OCI-M1 (cell line): ENCODE data around the gene TAS2R46.
"Not testable (repeated sequence)": the region's sequence is repeated elsewhere in the genome, so short reads cannot be mapped to it uniquely, and the experiment has no call there.

Experiments
- DNase-seq: peaks from one replicate; lab custom pipeline; 2025; lab: John Stamatoyannopoulos, UW

Gene TAS2R46

GRCh38 chr12:11062194-11062593, at the start of gene TAS2R46:
Gene TAS2R46, minus strand, starts transcription at chr12:11062294. Its CDS starts 0 bp downstream, at chr12:11062294.
- not testable (repeated sequence) for DNase-seq

GRCh38 chr12:11111213-11111612, 49.1 kb upstream of the TAS2R46 start:
- DNase-seq = not testable (repeated sequence)

GRCh38 chr12:11108862-11109261, 46.8 kb upstream of the TAS2R46 start:
- no peak for DNase-seq

GRCh38 chr12:11107719-11108118, 45.6 kb upstream of the TAS2R46 start:
- DNase-seq = no peak

GRCh38 chr12:11106288-11106687, 44.2 kb upstream of the TAS2R46 start:
- DNase-seq = no peak

- DNase-seq = no peak
Observed at GRCh38 chr12:11105546-11105945, 43.5 kb upstream of the TAS2R46 start.

GRCh38 chr12:11094910-11095309, 32.8 kb upstream of the TAS2R46 start:
- DNase-seq = not testable (repeated sequence)

GRCh38 chr12:11092128-11092527, 30.0 kb upstream of the TAS2R46 start, which contains the start of gene TAS2R43:
Gene TAS2R43, minus strand, starts transcription at chr12:11092313. Its CDS starts 84 bp downstream, at chr12:11092229.
- no peak for DNase-seq

GRCh38 chr12:11089246-11089645, 27.2 kb upstream of the TAS2R46 start:
- no peak for DNase-seq

- DNase-seq = no peak
Observed at GRCh38 chr12:11085419-11085818, 23.3 kb upstream of the TAS2R46 start.

GRCh38 chr12:11081987-11082386, 19.9 kb upstream of the TAS2R46 start:
- DNase-seq = no peak

GRCh38 chr12:11078246-11078645, 16.2 kb upstream of the TAS2R46 start:
- DNase-seq = no peak

GRCh38 chr12:11075642-11076041, 13.5 kb upstream of the TAS2R46 start:
- DNase-seq = no peak

GRCh38 chr12:11071414-11071813, 9.3 kb upstream of the TAS2R46 start:
- no peak for DNase-seq

- DNase-seq = no peak
Observed at GRCh38 chr12:11070999-11071398, 8.9 kb upstream of the TAS2R46 start.

- no peak for DNase-seq
Observed at GRCh38 chr12:11069854-11070365, 7.8 kb upstream of the TAS2R46 start.

GRCh38 chr12:11067514-11067913, 5.4 kb upstream of the TAS2R46 start:
- no peak for DNase-seq

- no peak for DNase-seq
Observed at GRCh38 chr12:11059784-11060183, 2.3 kb downstream of the TAS2R46 start.

GRCh38 chr12:11059041-11059440, 3.1 kb downstream of the TAS2R46 start:
- no peak for DNase-seq

- DNase-seq = no peak
Observed at GRCh38 chr12:11055306-11055705, 6.8 kb downstream of the TAS2R46 start.

- DNase-seq = not testable (repeated sequence)
Observed at GRCh38 chr12:11049806-11050531, 12.1 kb downstream of the TAS2R46 start.

GRCh38 chr12:11041366-11041765, 20.7 kb downstream of the TAS2R46 start:
- DNase-seq = not testable (repeated sequence)

GRCh38 chr12:11040162-11040561, 21.9 kb downstream of the TAS2R46 start:
- DNase-seq = no peak

GRCh38 chr12:11039171-11039570, 22.9 kb downstream of the TAS2R46 start:
- DNase-seq = no peak
